H9 (cell line): ENCODE measurements around the gene APCDD1L. TPM values are rescaled to one million over a fixed set of nuclear protein-coding genes. Genes with fewer than 3 reads are reported as not detected.

ENCODE experiments used
- DNase-seq: peaks from one replicate; pipeline ENCODE4 v3.0.0-alpha.2; 2017
- H2AFZ ChIP-seq: one replicate; pipeline ENCODE4 v1.6.1; 2013; ENCODE audit warnings: mild to moderate bottlenecking, low read length, control low read depth, moderate library complexity
- H2AK5ac ChIP-seq: 2 replicates; pipeline ENCODE4 v1.6.1; 2013; ENCODE audit warnings: low read length, control low read depth, mixed read lengths; ENCODE audit not compliant: insufficient read length
- H2BK120ac ChIP-seq: one replicate; pipeline ENCODE4 v1.6.1; 2013; ENCODE audit warnings: low read depth, mild to moderate bottlenecking, low read length, control low read depth, inconsistent platforms; ENCODE audit not compliant: poor library complexity, severe bottlenecking
- H2BK12ac ChIP-seq: 2 replicates; pipeline ENCODE4 v1.6.1; 2013; ENCODE audit warnings: low read length, control low read depth, mixed read lengths, low read depth; ENCODE audit not compliant: insufficient read length
- H2BK15ac ChIP-seq: 2 replicates; pipeline ENCODE4 v1.6.1; 2013; ENCODE audit warnings: low read depth, low read length, control low read depth
- H2BK20ac ChIP-seq: one replicate; pipeline ENCODE4 v1.6.1; 2013; ENCODE audit warnings: low read depth, mild to moderate bottlenecking, low read length, control low read depth, inconsistent platforms; ENCODE audit not compliant: poor library complexity, severe bottlenecking
- H2BK5ac ChIP-seq: 2 replicates; pipeline ENCODE4 v1.6.1; 2013; ENCODE audit warnings: low read length, control low read depth, mixed read lengths; ENCODE audit not compliant: insufficient read length
- H3K14ac ChIP-seq: 2 replicates; pipeline ENCODE4 v1.6.1; 2013; ENCODE audit warnings: low read length, control low read depth; ENCODE audit not compliant: insufficient read depth
- H3K18ac ChIP-seq: 2 replicates; pipeline ENCODE4 v1.6.1; 2013; ENCODE audit warnings: low read depth, mild to moderate bottlenecking, mixed read lengths, low read length, control low read depth; ENCODE audit not compliant: insufficient read length
- H3K23ac ChIP-seq: 2 replicates; pipeline ENCODE4 v1.6.1; 2013; ENCODE audit warnings: low read length, control low read depth, mixed read lengths, low read depth; ENCODE audit not compliant: insufficient read length
- H3K23me2 ChIP-seq: 2 replicates; pipeline ENCODE4 v1.6.1; 2013; ENCODE audit warnings: low read depth, mild to moderate bottlenecking, mixed read lengths, low read length, control low read depth; ENCODE audit not compliant: insufficient read length, poor library complexity, severe bottlenecking
- H3K27ac ChIP-seq: 2 replicates; pipeline ENCODE4 v1.5.1; 2013; ENCODE audit warnings: low read length, control low read depth, mixed read lengths, low read depth; ENCODE audit not compliant: insufficient read length
- H3K27me3 ChIP-seq: 2 replicates; pipeline ENCODE4 v1.6.1; 2013; ENCODE audit warnings: low read length, control low read depth, inconsistent platforms; ENCODE audit not compliant: insufficient read depth
- H3K4ac ChIP-seq: 2 replicates; pipeline ENCODE4 v1.6.1; 2013; ENCODE audit warnings: low read depth, mild to moderate bottlenecking, control low read depth, inconsistent platforms, low read length, moderate library complexity
- H3K4me1 ChIP-seq: 2 replicates; pipeline ENCODE4 v1.6.1; 2013; ENCODE audit warnings: low read length, control low read depth, inconsistent platforms; ENCODE audit not compliant: insufficient read depth
- H3K4me2 ChIP-seq: 2 replicates; pipeline ENCODE4 v1.6.1; 2013; ENCODE audit warnings: low read length, control low read depth, mixed read lengths; ENCODE audit not compliant: insufficient read length, insufficient read depth
- H3K56ac ChIP-seq: 2 replicates; pipeline ENCODE4 v1.6.1; 2013; ENCODE audit warnings: low read depth, mild to moderate bottlenecking, mixed read lengths, low read length, control low read depth; ENCODE audit not compliant: insufficient read length
- H3K79me1 ChIP-seq: 2 replicates; pipeline ENCODE4 v1.6.1; 2013; ENCODE audit warnings: low read depth, mild to moderate bottlenecking, moderate library complexity, low read length, control low read depth, inconsistent platforms; ENCODE audit not compliant: insufficient read depth, poor library complexity, severe bottlenecking
- H3K79me2 ChIP-seq: 2 replicates; pipeline ENCODE4 v1.6.1; 2013; ENCODE audit warnings: low read length, control low read depth, inconsistent platforms; ENCODE audit not compliant: insufficient read depth
- H3K9ac ChIP-seq: 2 replicates; pipeline ENCODE4 v1.6.1; 2013; ENCODE audit warnings: low read length, control low read depth, mixed read lengths; ENCODE audit not compliant: insufficient read length; ENCODE audit errors: extremely low read depth
- H3K9me3 ChIP-seq: one replicate; pipeline ENCODE4 v1.6.1; 2013; ENCODE audit warnings: low read depth, low read length, inconsistent platforms; ENCODE audit not compliant: control insufficient read depth
- H3T11ph ChIP-seq: one replicate; pipeline ENCODE4 v1.6.1; 2013; ENCODE audit warnings: mild to moderate bottlenecking, low read length, control low read depth, inconsistent platforms
- H4K20me1 ChIP-seq: one replicate; pipeline ENCODE4 v1.6.1; 2013; ENCODE audit not compliant: control insufficient read depth, insufficient read length, insufficient read depth
- H4K5ac ChIP-seq: 2 replicates; pipeline ENCODE4 v1.6.1; 2013; ENCODE audit warnings: low read depth, mild to moderate bottlenecking, mixed read lengths, low read length, control low read depth; ENCODE audit not compliant: insufficient read length
- H4K8ac ChIP-seq: replicated peaks from 2 replicates; pipeline ENCODE4 v1.6.1; 2013; ENCODE audit warnings: low read length, control low read depth, mixed read lengths, low read depth; ENCODE audit not compliant: insufficient read length
- H4K91ac ChIP-seq: 2 replicates; pipeline ENCODE4 v1.6.1; 2013; ENCODE audit warnings: low read depth, mild to moderate bottlenecking, moderate library complexity, mixed read lengths, low read length, control low read depth; ENCODE audit not compliant: insufficient read length
- H3K27ac Mint-ChIP-seq, 3 experiments: 2 replicates in 2 of 3; 3 replicates in 1 of 3; pipeline ENCODE4 v1.8.0; 2020 to 2021; ENCODE audit warnings: mixed read lengths in 3 of 3, mild to moderate bottlenecking in 1 of 3, moderate library complexity in 1 of 3
- H3K27me3 Mint-ChIP-seq: 2 replicates; pipeline ENCODE4 v1.8.0; 2021; ENCODE audit warnings: low read depth, mild to moderate bottlenecking, moderate library complexity, mixed read lengths
- H3K36me3 Mint-ChIP-seq, 3 experiments: 2 replicates in 2 of 3; 3 replicates in 1 of 3; pipeline ENCODE4 v1.8.0; 2020 to 2021; ENCODE audit warnings: low read depth in 3 of 3, mixed read lengths in 3 of 3; ENCODE audit not compliant: insufficient read depth in 1 of 3
- H3K4me1 Mint-ChIP-seq, 2 experiments: 2 replicates each; pipeline ENCODE4 v1.8.0; 2020; ENCODE audit warnings: mixed read lengths in 2 of 2
- H3K4me3 Mint-ChIP-seq, 2 experiments: 2 replicates in 1 of 2; 3 replicates in 1 of 2; pipeline ENCODE4 v1.8.0; 2020 to 2021; ENCODE audit warnings: mild to moderate bottlenecking in 2 of 2, mixed read lengths in 2 of 2, moderate library complexity in 1 of 2
- H3K9me3 Mint-ChIP-seq, 2 experiments: 2 replicates in 1 of 2; 3 replicates in 1 of 2; pipeline ENCODE4 v1.8.0; 2020; ENCODE audit warnings: mild to moderate bottlenecking in 2 of 2, mixed read lengths in 2 of 2, moderate library complexity in 1 of 2
- WGBS: extraction: QIAGEN DNeasy Blood & Tissue Kit; methylation state at CpG from one replicate; pipeline ENCODE4 v1.1.7; 2013; ENCODE audit warnings: missing lambda C conversion rate, low lambda C conversion rate, mixed read lengths; ENCODE audit not compliant: insufficient read length; ENCODE audit errors: extremely low coverage; 5-methylcytosine and 5-hydroxymethylcytosine counted together
- total RNA-seq: library from RNA; stranded (reverse); gene quantifications from 2 replicates; pipeline ENCODE4 v1.2.1, GENCODE V29; 2021
- TF ChIP-seq, protein P1 (sequence below): fragments of 200-600 bp; sonication (generic); conservative IDR thresholded peaks from 3 replicates; pipeline ENCODE4 v1.8.0; 2021; ENCODE audit warnings: antibody characterized with exemption, mild to moderate bottlenecking

Gene APCDD1L
- total RNA-seq, 1 experiment from 2014 or later: 0.68 TPM

DNA sequence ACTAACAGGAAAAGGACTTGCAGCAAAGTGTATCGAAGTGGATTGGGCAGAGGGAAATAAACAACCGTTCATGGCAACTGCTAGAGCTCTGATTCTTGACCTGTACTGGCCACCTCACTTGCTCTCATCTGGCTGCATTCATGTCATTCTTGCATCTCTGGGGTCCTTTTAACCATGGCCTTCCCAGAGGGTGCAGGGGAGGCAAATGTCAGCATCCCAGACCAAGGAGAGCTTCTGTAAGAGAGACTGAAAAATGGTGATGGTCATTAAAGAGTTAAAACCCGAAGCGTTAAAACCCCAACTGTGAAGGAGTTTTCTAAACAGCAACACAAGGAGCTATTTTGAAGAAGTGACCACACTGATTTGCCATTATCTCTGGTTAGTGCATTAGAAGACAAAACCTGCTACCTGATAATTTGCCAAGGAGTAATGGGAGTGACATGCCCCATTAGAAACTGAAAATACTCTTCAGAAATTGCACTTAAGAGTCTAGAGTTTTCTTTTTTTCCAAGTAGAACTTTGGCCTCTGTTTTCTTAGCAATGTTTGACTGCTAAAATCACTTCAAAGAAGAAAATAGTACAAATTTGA, 62.4 kb downstream of the APCDD1L start:
- Histone ChIP-seq H3K56ac (no peak overlapping the region), H2BK20ac (no peak overlapping the region), H3K18ac (no peak overlapping the region), H4K91ac (no peak overlapping the region), H2BK120ac (no peak overlapping the region), H3K4me2 (no peak overlapping the region), H3K79me1 (no peaks in the 10 kb centered on the region), H4K5ac (no peak overlapping the region), H2BK15ac (no peak overlapping the region), H4K20me1 (no peaks in the 10 kb centered on the region), H3K23me2 (no peaks in the 10 kb centered on the region), H3K9ac (no peak overlapping the region), H3K79me2 (no peaks in the 10 kb centered on the region), H4K8ac (no peak overlapping the region), H3K9me3 (no peaks in the 10 kb centered on the region), H3K27ac (peak overlapping the region; percentile 1), H3K4ac (no peak overlapping the region), H2AK5ac (no peak overlapping the region), H3K4me1 (peaks cover 5% of the 10 kb centered on the region; the same call in 1 of the 2 replicates), H3T11ph (no peak overlapping the region), H3K27me3 (no peaks in the 10 kb centered on the region), H3K23ac (no peak overlapping the region), H2BK12ac (no peak overlapping the region), H2BK5ac (no peak overlapping the region), H2AFZ (no peak overlapping the region), H3K14ac (no peak overlapping the region)
- Mint-ChIP-seq H3K27ac (peak overlapping the region; percentile 15 to 79 (median 44); a peak in 3 of 7 replicates), H3K27me3 (no peaks in the 10 kb centered on the region), H3K4me1 (peaks cover 30 to 52% of the 10 kb centered on the region in 2 experiments), H3K4me3 (no peak overlapping the region), H3K36me3 (peaks cover 0 to 14% (median 8%) of the 10 kb centered on the region in 3 experiments; a peak in 4 of 7 replicates), H3K9me3 (peaks cover 0 to 3% of the 10 kb centered on the region in 2 experiments; a peak in 2 of 5 replicates)
- no peak for DNase-seq
- TF ChIP-seq, protein P1, sequence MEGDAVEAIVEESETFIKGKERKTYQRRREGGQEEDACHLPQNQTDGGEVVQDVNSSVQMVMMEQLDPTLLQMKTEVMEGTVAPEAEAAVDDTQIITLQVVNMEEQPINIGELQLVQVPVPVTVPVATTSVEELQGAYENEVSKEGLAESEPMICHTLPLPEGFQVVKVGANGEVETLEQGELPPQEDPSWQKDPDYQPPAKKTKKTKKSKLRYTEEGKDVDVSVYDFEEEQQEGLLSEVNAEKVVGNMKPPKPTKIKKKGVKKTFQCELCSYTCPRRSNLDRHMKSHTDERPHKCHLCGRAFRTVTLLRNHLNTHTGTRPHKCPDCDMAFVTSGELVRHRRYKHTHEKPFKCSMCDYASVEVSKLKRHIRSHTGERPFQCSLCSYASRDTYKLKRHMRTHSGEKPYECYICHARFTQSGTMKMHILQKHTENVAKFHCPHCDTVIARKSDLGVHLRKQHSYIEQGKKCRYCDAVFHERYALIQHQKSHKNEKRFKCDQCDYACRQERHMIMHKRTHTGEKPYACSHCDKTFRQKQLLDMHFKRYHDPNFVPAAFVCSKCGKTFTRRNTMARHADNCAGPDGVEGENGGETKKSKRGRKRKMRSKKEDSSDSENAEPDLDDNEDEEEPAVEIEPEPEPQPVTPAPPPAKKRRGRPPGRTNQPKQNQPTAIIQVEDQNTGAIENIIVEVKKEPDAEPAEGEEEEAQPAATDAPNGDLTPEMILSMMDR: no peak
- no CpG with 5 or more reads among the region's 4 CpGs for WGBS
